ENCODE measurements around the gene TEN1.

Gene TEN1

GRCh38 chr17:76000755-76001521 lies 21.9 kb downstream of the TEN1 start, which contains the start of gene CDK3:
TSS of gene CDK3 (plus strand) at chr17:76000855. CDS start at chr17:76001426, 571 bp downstream.
- TF ChIP-seq CTCF (IDR thresholded peaks at IDR 0.05; ENCODE audit: borderline replicate concordance, insufficient read depth, low read depth, low read length): no peak
- no peak within 1 kb of the TSS for H3K4me3 ChIP-seq (ENCODE audit: low read depth, low read length)

GRCh38 chr17:76002100-76002499 lies 23.1 kb downstream of the TEN1 start:
- H3K4me3 ChIP-seq (ENCODE audit: low read depth, low read length): no peak overlapping the region
- no peak for TF ChIP-seq CTCF (IDR thresholded peaks at IDR 0.05; ENCODE audit: borderline replicate concordance, insufficient read depth, low read depth, low read length)

GRCh38 chr17:76003915-76004314 lies 24.9 kb downstream of the TEN1 start:
- TF ChIP-seq CTCF (IDR thresholded peaks at IDR 0.05; ENCODE audit: borderline replicate concordance, insufficient read depth, low read depth, low read length): no peak
- H3K4me3 ChIP-seq (ENCODE audit: low read depth, low read length): no peak overlapping the region

- H3K4me3 ChIP-seq (ENCODE audit: low read depth, low read length): no peak overlapping the region
- no peak for TF ChIP-seq CTCF (IDR thresholded peaks at IDR 0.05; ENCODE audit: borderline replicate concordance, insufficient read depth, low read depth, low read length)
Observed at GRCh38 chr17:76004750-76005262, 25.8 kb downstream of the TEN1 start.

GRCh38 chr17:76005263-76006149 lies 26.5 kb downstream of the TEN1 start:
- no peak overlapping the region for H3K4me3 ChIP-seq (ENCODE audit: low read depth, low read length)
- TF ChIP-seq CTCF (IDR thresholded peaks at IDR 0.05; ENCODE audit: borderline replicate concordance, insufficient read depth, low read depth, low read length): peak; percentile 50

GRCh38 chr17:76007131-76007849 lies 28.2 kb downstream of the TEN1 start:
- TF ChIP-seq CTCF (IDR thresholded peaks at IDR 0.05; ENCODE audit: borderline replicate concordance, insufficient read depth, low read depth, low read length): no peak
- no peak overlapping the region for H3K4me3 ChIP-seq (ENCODE audit: low read depth, low read length)

Data from GM12875 (cell line).